NB4 (cell line): ENCODE results near the gene ESR1.

Experiments
- DNase-seq: peaks from one replicate; pipeline ENCODE4 v3.0.0; 2010; ENCODE audit warnings: low read depth
- H3K4me3 ChIP-seq: one replicate; pipeline ENCODE4 v1.5.1; 2011; ENCODE audit warnings: mild to moderate bottlenecking, low read depth, low read length, moderate library complexity
- MYC ChIP-seq: IDR thresholded peaks from 2 replicates; pipeline ENCODE4 v1.6.1; 2011; ENCODE audit warnings: low read depth, low read length
- POLR2A ChIP-seq: IDR thresholded peaks from 2 replicates; pipeline ENCODE4 v1.6.1; 2011; ENCODE audit warnings: mild to moderate bottlenecking; ENCODE audit not compliant: insufficient read length; ENCODE audit errors: extremely low read depth
- TF ChIP-seq, protein P1 (sequence below): IDR thresholded peaks from one replicate; pipeline ENCODE4 v1.5.1; 2012; ENCODE audit warnings: low read depth, low read length
- TF ChIP-seq, protein P2 (sequence below): IDR thresholded peaks from 2 replicates; pipeline ENCODE4 v1.6.1; 2011; ENCODE audit warnings: low read depth, low read length

ESR1 gene

DNA sequence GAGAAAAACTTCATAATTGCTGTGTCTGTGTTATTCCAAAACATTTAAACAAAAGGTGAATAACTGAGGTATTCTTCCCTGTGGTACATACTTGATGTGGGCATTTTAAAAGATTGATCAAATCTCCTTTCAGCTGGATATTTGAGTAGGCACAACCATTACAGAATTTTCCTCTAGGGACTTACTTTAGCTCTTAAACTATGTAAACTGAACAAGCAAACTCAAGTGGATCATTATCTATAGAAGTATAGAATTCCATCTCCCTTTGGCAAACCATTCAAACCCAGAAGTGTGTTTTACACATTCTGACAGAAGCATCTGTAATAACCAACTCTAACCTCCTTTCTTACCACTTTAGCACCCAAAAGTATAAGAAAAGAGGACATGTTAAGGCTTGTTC lies 241.4 kb downstream of the ESR1 start:
- no peak overlapping the region for H3K4me3 ChIP-seq
- no peak for DNase-seq
- TF ChIP-seq POLR2A (no peak), MYC (no peak)
- TF ChIP-seq, protein P1, sequence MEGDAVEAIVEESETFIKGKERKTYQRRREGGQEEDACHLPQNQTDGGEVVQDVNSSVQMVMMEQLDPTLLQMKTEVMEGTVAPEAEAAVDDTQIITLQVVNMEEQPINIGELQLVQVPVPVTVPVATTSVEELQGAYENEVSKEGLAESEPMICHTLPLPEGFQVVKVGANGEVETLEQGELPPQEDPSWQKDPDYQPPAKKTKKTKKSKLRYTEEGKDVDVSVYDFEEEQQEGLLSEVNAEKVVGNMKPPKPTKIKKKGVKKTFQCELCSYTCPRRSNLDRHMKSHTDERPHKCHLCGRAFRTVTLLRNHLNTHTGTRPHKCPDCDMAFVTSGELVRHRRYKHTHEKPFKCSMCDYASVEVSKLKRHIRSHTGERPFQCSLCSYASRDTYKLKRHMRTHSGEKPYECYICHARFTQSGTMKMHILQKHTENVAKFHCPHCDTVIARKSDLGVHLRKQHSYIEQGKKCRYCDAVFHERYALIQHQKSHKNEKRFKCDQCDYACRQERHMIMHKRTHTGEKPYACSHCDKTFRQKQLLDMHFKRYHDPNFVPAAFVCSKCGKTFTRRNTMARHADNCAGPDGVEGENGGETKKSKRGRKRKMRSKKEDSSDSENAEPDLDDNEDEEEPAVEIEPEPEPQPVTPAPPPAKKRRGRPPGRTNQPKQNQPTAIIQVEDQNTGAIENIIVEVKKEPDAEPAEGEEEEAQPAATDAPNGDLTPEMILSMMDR: no peak
- TF ChIP-seq, protein P2, sequence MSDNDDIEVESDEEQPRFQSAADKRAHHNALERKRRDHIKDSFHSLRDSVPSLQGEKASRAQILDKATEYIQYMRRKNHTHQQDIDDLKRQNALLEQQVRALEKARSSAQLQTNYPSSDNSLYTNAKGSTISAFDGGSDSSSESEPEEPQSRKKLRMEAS: no peak

- TF ChIP-seq, protein P1: no peak
- TF ChIP-seq POLR2A (no peak), MYC (no peak)
- TF ChIP-seq, protein P2: no peak
- no peak for DNase-seq
- H3K4me3 ChIP-seq: no peak overlapping the region
These were observed 242.0 kb downstream of the ESR1 start for GRCh38 chr6:152049502-152049901.

DNA sequence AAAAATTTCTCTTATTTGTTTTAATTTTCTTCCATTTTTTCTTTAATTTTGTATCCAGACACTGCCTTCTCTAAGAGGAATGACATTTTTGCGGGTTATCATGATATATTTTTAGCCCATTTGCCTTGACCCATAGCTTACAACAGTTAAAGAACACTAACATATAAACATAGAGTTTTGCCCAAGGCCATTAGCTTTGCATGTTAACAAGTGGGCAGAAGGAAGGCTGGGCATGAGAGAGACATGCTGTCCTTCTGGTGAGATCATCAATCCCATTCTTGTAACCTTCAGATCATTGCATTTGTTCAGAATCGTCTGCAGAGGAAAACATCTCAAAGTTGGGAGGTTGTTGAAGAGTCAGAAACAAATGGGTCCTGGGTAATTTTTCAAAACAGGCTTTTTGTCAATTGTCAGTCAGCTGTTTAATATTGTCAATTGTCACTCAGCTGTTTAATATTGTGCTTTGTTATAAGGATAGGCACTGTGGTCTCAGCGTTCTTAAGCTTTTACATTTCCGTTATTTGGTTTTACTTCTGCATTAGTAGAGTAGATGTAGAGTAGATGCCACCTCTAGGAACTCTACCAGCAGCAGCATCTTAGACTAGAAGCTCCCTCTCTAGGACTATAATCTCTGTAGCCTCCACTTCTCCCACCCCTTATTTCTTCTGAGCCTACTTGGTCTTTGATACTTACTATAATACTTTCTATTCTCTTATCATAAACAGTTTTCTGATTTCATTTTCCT lies 243.1 kb downstream of the ESR1 start:
- H3K4me3 ChIP-seq: no peak overlapping the region
- no peak for TF ChIP-seq MYC
- TF ChIP-seq, protein P2: no peak
- no peak for TF ChIP-seq POLR2A
- TF ChIP-seq, protein P1: no peak

DNA sequence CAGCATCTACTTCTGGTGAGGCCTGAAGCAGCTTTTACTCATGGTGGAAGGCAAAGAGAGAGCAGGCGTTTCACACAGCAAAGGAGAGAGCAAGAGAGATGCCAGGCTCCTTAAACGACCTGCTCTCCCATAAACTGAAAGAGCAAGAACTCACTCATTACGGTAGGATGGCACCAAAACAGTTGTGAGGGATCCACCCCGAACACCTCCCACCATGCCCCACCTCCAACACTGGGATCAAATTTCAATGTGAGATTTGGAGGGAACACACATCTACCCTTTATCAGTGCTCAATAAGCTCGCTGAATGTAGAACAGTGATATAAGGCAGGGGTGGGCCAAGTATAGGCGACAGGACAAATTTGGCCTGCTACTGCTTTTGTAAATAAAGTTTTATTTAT lies 244.6 kb downstream of the ESR1 start:
- TF ChIP-seq POLR2A: no peak
- TF ChIP-seq, protein P2: no peak
- TF ChIP-seq MYC: no peak
- TF ChIP-seq, protein P1: no peak
- DNase-seq: no peak
- no peak overlapping the region for H3K4me3 ChIP-seq

More for the DNA sequence above, 243.1 kb downstream of the ESR1 start:
- DNase-seq: no peak

DNA sequence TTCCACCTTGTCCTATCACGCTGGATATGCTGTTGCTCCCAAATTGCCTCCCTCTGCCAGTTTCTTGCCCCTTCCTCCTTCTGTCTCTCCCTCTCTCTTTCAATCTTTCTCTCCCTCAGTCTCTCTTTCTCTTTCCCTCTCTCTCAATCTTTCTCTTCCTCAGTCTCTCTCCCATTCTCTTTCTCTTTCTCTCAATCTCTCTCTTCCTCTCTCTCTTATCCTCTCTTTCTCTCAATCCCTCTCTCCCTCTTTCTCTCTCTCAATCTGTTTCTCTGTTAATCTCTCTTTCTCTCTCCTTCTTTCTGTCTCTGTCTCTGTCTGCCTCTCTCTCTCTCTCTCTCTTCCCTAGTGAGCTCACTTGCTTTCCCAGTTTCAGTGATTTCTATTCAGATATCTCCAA lies 245.8 kb downstream of the ESR1 start:
- TF ChIP-seq MYC (no peak), POLR2A (no peak)
- TF ChIP-seq, protein P1: no peak
- TF ChIP-seq, protein P2: no peak
- no peak overlapping the region for H3K4me3 ChIP-seq
- no peak for DNase-seq
